Skin epidermis (tissue), 12 donors: ENCODE measurements around the gene CKB.
"Not testable (repeated sequence)": the region's sequence is repeated elsewhere in the genome, so short reads cannot be mapped to it uniquely, and the experiment has no call there.

Experiments
- H3K27ac ChIP-seq, 21 experiments: fragments of 200-600 bp; sonication (generic) in 11 of 21; one replicate each; pipeline ENCODE4 v1.5.0; 2020; ENCODE audit warnings: mild to moderate bottlenecking in 3 of 21, inconsistent platforms in 2 of 21, moderate library complexity in 2 of 21
- H3K4me3 ChIP-seq, 7 experiments: fragments of 200-600 bp; sonication (generic) in 2 of 7; one replicate each; pipeline ENCODE4 v1.5.0; 2020; ENCODE audit warnings: inconsistent platforms in 2 of 7, mild to moderate bottlenecking in 2 of 7, moderate library complexity in 1 of 7

CKB gene

DNA sequence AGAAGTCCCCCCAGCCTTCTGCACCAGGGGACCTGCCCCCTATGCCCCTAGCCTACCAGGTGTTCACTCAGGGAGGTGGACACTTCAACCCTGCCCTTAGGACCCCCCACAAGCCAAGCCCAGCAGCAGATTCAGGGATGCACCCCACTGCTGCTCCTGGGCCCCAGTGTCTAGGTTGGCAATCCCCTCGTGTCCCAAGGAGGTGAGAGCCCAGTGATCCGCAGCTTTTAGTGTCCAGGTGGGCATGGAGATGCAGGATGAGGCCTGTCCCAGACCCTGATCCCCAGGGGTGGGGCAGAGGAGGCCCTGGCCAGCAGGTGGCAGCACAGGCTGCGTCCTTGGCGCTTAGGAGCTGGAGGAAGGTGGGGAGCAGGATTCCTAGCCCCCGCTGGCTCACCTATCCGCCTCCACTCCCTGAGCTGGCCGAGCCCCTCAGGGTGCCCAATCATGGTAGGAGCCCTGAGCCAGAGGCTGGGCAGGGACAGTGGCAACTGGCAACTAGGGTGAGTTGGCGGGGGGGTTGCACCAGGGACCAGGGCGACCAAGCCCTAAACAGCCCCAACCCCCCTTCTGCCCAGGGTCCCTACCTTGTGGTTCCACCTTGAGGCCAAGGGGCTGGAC lies 4.1 kb downstream of the CKB start:
- Histone ChIP-seq H3K27ac (peak overlapping the region in 7 of 21 experiments; percentile 13 to 58 (median 42)), H3K4me3 (no peak overlapping the region)

GRCh38 chr14:103517721-103518421 lies 4.8 kb downstream of the CKB start:
- no peak overlapping the region for H3K4me3 ChIP-seq

DNA sequence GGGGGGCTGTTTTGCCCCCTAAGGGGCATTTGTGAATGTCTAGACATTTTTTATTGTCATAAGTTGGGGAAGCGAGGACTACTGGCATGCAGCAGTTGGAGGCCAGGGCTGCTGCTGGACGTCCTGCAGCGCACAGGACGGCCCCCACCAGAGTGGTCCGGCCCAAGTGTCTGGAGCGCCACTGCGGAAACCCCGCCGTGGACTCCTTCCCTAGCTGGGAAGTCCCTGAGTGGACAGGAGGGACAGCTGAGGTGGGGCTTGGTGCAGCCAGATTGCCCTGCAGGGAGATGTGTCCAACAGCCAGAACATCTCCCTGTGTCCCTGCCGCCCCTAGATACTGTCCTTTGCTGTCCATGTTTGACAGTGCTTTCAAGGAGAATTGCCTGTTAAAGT lies 5.5 kb downstream of the CKB start:
- Histone ChIP-seq H3K4me3 (no peak overlapping the region), H3K27ac (peak overlapping the region in 2 of 21 experiments; percentile 25 to 35)

More at GRCh38 chr14:103517721-103518421, 4.8 kb downstream of the CKB start:
- peak overlapping the region in 7 of 21 experiments; percentile 13 to 58 (median 42) for H3K27ac ChIP-seq

GRCh38 chr14:103516426-103517173 lies 6.0 kb downstream of the CKB start:
- no peak overlapping the region for H3K4me3 ChIP-seq
- H3K27ac ChIP-seq, result peak overlapping the region in 1 of 21 experiments; percentile 35

DNA sequence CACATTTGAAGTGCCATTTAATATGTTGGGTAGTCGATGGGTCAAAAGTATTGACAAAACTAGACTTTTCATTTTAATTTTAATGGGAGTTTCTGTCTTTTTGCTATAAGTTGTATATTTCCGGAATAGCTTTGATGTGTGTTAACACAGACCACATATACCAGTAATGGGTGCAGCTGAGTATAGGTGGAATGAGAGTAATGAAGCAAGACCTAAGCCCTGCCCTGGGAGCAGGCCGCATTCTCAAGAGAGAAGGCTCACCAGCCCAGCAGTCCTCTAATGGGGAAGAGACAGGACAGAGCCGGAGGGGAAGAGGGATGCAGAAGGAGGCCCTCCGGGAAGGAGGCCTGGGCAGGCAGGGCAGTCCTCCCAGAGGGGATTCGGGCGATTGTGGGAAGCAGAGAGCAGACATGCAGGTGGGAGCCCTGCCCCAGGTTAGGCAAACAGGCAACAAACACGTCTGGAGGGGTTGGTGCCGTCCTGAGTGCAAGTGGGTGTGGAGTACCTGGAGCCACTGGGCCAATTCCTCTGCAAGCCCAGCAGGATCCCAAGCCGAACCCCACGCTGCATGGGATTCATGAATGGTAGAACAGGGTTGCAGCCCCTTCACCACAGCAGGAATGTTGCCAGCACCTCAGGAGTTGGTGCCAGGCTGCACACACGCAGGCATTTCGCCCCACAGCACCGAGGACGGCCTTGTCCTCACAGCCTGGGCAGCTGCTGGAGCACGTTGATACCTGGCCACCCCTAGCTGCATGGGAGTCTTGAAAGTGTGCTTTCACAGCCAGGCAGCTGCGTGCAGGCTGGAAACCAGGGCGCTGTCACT lies 7.8 kb downstream of the CKB start:
- no peak overlapping the region for H3K4me3 ChIP-seq
- peak overlapping the region in 3 of 21 experiments; percentile 2 to 18 (median 17) for H3K27ac ChIP-seq

DNA sequence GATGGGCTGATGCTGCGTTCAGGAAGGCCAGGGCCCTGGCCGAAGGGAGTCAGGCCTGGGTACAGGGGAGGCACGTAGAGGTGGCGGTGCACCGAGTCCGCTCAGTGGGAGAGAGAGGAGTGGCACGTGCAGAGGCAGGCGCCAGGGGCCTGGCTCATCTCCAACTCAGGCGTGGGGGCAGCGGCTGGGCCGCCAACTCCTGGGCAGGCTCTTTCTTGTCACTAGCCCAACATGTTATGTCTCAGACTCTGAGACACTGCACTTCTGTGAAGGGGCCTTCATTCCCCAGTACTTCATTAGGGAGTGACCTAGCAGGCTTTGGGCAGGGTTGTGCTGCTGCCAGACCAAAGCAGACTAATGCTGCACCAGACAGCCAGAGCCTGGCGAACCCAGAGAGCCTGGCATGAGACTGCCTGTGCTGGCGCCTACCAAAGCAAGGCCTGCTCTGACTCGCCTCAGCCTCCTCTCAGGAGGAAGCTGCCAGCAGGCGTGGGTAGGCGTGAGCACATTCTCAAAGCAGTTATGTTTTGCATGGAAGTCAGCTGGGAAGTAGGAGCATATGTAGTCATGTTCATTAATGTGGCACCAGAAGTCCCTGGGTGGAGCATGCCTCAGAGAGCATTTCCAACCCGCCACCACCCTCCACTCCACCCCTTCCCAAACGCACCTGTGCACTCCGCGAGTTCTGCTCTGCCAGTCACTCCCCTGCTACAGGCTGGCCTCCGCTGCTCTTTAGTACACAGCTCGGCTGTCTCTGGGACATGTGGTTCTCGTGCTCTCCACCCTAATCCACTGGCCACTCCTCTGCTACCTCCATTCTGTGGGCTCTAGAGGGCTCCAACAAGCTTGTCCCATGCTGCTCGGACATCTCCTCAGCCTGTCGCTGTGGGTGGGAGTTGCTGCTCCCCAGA lies 9.7 kb downstream of the CKB start:
- no peak overlapping the region for H3K4me3 ChIP-seq

DNA sequence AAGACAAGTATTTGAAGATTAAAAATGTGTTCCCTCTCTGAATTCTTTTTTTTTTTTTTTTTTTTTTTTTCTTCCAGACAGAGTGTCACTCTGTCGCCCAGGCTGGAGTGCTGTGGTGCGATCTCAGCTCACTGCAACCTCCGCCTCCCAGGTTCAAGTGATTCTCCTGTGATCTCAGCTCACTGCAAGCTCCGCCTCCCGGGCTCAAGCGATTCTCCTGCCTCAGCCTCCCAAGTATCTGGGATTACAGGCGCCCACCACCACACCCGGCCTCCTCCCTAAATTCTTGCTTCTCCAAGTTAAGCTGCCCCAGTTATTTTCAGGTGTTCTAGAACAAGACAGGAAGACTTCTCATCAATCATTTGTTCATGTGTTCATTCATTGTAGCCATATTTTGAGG lies 10.4 kb downstream of the CKB start:
- H3K4me3 ChIP-seq, result not testable (repeated sequence)
- peak overlapping the region in 20 of 21 experiments; percentile 35 to 84 (median 69) for H3K27ac ChIP-seq

More for the DNA sequence above, 9.7 kb downstream of the CKB start:
- H3K27ac ChIP-seq, result peak overlapping the region in 20 of 21 experiments; percentile 37 to 84 (median 69)

DNA sequence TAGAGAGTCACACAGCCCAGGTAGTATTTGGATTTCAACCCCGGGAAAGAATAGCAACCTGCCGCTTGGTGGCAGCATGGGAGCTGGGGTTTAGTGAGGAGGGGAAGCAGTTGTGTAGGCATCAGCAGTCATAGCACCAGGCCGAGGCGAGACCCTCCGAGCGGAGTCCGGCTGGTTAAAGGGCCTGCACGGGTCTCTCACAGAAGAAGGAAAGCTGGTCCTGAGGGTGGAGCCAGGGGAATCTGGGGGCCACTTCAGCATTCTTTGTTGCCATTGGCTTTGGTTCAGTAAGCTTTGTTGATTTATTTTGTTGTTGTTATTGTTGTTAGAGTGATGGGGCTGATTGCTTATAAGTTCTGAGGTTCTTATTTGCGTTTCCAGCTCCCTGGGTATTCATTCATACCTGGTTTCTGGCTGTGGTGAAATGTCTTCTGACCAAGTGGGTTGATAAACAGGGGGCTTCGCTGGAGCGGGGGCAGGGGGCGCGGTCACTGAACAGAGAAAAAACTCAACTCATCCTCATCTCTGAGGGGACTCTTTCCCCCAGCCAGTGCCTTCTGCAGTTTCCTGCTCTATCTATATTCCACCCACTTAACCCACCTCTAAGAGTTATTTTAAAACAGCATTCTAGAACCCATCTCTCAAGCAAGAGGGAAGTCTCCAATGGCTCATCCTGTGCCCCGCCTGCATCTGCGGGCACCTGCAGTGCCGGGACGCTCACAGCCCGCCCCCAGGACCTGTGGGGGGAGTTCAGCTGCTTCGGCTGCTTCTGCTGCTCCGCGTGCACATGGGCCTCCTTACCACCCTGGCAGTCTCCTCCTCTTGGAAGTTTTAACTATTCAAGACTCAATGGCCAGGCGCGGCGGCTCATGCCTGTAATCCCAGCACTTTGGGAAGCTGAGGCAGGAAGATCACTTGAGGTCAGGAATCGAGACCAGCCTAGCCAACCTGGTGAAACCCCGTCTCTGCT lies 11.6 kb downstream of the CKB start:
- H3K4me3 ChIP-seq, result no peak overlapping the region
- no peak overlapping the region for H3K27ac ChIP-seq

DNA sequence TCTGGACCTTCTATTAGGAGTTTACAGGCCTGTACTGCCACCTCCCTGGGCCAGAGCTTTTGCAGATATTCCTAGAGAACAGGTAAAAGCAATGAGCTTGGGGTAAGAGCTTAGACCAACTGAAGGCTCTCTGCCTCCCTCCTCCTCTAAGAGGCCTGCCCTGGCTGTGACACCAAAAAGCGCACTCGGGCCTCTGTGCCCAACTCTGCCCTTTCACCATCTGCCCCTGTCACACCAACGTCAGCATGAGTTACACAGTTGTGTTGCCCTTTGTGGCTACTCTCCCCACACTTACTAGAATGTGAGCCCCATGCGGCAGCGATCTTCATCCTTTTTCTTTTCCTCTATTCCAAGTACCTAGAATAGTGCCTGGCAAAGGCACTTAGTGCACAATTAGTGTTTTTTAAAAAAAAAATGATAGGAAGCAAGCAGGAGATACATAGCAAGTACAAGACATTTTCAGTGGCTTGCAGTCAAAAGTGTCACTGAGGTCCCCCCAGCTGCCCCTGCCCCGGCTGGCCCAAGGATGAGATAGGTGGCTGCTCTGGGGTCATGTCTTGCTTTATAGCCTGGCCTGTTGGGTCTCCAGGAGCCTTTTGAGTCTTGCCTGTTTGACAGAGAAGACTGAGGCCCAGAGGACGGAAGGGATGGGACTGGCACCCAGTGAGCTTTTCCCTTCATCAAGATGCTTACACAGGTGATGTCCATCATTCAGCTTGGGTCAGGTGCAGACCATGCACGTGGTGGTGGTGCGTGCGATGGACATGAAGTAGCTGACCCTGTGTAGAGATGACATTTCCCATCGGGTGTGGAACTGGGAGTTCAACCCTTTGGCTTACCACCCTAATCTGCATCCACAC lies 12.5 kb downstream of the CKB start:
- Histone ChIP-seq H3K27ac (no peak overlapping the region), H3K4me3 (no peak overlapping the region)

GRCh38 chr14:103508521-103509329 lies 13.9 kb downstream of the CKB start:
- H3K27ac ChIP-seq, result no peak overlapping the region

GRCh38 chr14:103507751-103508150 lies 14.9 kb downstream of the CKB start:
- H3K27ac ChIP-seq, result no peak overlapping the region
- no peak overlapping the region for H3K4me3 ChIP-seq

More at GRCh38 chr14:103508521-103509329, 13.9 kb downstream of the CKB start:
- no peak overlapping the region for H3K4me3 ChIP-seq

DNA sequence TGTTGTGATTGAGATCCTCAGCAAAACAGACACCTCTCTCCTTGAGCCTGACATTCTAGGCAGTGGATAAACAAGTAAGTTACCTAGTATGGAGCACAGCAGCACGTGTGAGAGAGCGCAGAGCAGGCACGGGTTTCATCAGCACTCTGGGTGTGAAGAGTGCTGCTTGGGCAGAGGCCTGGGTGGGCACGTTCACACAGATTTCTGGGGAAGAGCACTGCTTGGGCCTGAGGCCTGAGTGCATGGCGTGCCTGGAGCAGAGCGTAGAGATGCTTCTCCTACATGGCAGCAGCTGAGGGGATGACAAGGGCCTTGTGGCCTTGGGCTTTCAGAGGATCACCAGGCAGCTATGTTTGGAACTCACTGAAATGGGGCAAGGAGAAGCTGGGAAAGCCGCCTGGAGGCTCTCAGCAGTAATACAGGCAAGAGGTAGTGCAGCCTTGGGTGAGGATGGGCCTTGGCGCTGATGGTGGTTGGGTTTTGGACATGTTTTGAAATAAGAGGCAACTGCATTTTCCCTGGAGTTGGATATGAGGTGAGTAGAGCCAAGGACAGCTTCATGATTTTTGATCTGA lies 17.6 kb downstream of the CKB start:
- Histone ChIP-seq H3K4me3 (no peak overlapping the region), H3K27ac (peak overlapping the region in 1 of 21 experiments; percentile 21)

DNA sequence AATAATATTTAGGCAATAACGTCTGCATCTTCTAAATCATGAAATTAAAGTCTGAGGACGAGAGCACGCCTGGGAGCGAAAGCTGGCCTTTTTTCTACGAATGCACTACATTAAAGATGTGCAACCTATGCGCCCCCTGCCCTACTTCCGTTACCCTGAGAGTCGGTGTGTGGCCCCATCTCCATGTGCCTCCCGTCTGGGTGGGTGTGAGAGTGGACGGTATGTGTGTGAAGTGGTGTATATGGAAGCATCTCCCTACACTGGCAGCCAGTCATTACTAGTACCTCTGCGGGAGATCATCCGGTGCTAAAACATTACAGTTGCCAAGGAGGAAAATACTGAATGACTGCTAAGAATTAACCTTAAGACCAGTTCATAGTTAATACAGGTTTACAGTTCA lies 19.3 kb downstream of the CKB start:
- Histone ChIP-seq H3K4me3 (no peak overlapping the region), H3K27ac (no peak overlapping the region)

DNA sequence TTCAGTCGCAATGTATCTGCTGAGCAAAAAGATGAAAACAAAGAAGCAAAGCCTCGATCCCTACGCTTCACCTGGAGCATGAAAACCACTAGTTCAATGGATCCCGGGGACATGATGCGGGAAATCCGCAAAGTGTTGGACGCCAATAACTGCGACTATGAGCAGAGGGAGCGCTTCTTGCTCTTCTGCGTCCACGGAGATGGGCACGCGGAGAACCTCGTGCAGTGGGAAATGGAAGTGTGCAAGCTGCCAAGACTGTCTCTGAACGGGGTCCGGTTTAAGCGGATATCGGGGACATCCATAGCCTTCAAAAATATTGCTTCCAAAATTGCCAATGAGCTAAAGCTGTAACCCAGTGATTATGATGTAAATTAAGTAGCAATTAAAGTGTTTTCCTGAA lies 19.8 kb downstream of the CKB start:
- Histone ChIP-seq H3K4me3 (no peak overlapping the region), H3K27ac (no peak overlapping the region)

DNA sequence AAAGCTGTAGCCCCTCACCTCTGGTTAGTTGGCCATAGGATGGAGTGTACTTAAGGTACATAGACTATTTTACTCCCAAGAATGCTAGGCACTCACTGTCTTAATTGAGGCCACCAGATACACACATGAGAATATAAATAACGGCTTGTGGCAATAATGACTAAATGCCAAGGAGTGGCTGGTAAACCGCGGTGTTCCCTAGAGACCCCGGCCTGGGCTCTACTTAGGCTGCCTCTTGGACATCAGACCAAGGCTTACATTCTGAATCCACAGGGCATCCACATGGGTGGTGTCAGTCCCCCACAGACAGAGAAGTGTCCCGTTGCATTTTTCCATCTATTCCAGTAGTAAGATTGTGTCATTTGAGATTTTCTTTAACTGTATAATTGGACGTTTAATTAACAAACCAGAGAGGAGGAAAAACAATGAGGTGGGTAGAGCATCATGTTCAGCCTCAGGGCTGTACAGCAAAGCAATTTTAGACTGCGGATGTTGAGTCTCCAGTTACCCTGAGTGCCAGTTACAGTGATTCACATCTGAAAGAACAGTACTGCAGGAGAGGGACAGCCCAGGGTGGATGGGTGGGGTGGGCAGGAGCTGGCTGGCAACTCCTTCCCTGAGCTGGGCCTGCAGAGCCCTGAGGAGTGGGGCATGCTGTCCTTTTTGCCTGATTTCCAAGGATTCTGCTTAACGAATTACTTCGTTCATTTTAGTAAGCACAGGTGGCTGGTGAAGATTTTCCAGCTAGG lies 20.5 kb downstream of the CKB start:
- H3K4me3 ChIP-seq, result no peak overlapping the region
- no peak overlapping the region for H3K27ac ChIP-seq
